ENCODE measurements around the gene THPO.

The THPO gene

DNA sequence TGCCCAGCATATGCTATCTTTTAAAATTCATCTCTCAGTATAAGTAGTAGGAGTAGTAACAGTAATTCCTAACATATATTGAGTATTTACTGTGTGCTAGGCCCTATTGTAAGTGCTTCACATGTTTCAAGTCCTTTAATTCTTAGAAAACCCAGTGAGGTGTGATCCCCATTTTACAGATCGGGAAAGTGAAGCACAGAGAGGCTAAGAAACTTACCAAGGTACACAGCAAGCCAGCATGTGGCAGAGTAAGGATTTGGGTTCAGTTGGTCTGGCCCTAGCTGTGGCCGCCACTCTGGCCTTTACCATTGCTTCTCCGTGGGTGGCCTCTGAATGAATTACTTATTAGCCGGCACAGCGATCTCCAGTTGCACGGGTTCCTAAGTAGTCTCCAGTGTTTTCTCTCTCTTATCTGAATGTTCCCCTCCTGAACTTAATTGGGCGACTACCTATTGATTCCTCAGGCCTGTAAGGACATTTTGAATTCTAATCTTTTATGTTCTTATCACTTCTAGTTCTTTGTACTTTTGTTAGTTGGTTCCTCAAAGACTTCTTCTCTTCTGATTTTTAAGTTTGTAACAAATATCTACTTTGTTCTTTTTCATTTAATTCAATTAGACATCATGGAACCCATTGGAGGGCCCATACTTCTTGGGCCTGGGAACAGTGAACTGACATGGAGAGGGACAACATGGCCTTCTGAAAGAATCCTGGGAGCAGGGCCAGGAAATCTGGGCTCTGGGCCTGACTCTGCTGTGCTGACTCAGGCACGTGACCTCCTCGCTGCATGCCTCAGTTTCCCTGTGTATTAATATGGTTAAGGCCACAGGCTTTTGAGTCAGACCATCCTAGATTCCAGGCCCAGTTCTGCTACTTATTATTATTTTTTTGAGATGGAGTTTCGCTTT, 28.2 kb downstream of the THPO start:
- H3K79me2 ChIP-seq = no peaks in the 10 kb centered on the region
- H3K27ac ChIP-seq = no peak overlapping the region
- TF ChIP-seq, protein P1, sequence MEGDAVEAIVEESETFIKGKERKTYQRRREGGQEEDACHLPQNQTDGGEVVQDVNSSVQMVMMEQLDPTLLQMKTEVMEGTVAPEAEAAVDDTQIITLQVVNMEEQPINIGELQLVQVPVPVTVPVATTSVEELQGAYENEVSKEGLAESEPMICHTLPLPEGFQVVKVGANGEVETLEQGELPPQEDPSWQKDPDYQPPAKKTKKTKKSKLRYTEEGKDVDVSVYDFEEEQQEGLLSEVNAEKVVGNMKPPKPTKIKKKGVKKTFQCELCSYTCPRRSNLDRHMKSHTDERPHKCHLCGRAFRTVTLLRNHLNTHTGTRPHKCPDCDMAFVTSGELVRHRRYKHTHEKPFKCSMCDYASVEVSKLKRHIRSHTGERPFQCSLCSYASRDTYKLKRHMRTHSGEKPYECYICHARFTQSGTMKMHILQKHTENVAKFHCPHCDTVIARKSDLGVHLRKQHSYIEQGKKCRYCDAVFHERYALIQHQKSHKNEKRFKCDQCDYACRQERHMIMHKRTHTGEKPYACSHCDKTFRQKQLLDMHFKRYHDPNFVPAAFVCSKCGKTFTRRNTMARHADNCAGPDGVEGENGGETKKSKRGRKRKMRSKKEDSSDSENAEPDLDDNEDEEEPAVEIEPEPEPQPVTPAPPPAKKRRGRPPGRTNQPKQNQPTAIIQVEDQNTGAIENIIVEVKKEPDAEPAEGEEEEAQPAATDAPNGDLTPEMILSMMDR (IDR thresholded peaks at IDR 0.05) = no peak
- no peaks in the 10 kb centered on the region for H3K9me3 ChIP-seq (ENCODE audit: control insufficient read depth, low read length)
- H3K9ac ChIP-seq = no peak overlapping the region
- no peaks in the 10 kb centered on the region for H3K27me3 ChIP-seq (ENCODE audit: control insufficient read depth, insufficient read depth, low read length)
- H3K4me1 ChIP-seq = peaks cover 14% of the 10 kb centered on the region
- H3K36me3 ChIP-seq (ENCODE audit: control insufficient read depth, insufficient read depth, low read length) = no peaks in the 10 kb centered on the region
- H3K4me2 ChIP-seq (ENCODE audit: low read length) = no peak overlapping the region
- no peak overlapping the region for H3K4me3 ChIP-seq (ENCODE audit: low read depth, low read length)
- no peak overlapping the region for H2AFZ ChIP-seq

DNA sequence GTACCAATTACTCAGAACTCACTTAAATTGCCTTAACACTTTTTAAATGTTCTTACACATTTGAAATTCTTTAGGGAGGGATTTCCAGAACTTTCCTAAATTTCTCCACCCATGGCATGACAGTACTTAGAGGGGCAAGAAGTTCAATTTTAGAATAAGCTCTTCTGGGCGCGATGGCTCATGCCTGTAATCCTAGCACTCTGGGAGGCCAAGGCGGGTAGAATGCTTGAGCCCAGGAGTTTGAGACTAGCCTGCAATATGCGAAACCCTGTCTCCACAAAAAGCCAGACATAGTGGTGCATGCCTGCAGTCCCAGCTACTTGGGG, 30.0 kb downstream of the THPO start:
- Histone ChIP-seq H3K9me3 (ENCODE audit: control insufficient read depth, low read length) (no peaks in the 10 kb centered on the region), H3K4me2 (ENCODE audit: low read length) (no peak overlapping the region), H3K27me3 (ENCODE audit: control insufficient read depth, insufficient read depth, low read length) (no peaks in the 10 kb centered on the region), H3K79me2 (peaks cover 6% of the 10 kb centered on the region), H3K36me3 (ENCODE audit: control insufficient read depth, insufficient read depth, low read length) (no peaks in the 10 kb centered on the region), H3K27ac (peak overlapping the region; percentile 26), H2AFZ (no peak overlapping the region), H3K4me3 (ENCODE audit: low read depth, low read length) (peak overlapping the region; percentile 7), H3K4me1 (peaks cover 14% of the 10 kb centered on the region), H3K9ac (no peak overlapping the region)
- TF ChIP-seq, protein P1 (IDR thresholded peaks at IDR 0.05) = no peak

DNA sequence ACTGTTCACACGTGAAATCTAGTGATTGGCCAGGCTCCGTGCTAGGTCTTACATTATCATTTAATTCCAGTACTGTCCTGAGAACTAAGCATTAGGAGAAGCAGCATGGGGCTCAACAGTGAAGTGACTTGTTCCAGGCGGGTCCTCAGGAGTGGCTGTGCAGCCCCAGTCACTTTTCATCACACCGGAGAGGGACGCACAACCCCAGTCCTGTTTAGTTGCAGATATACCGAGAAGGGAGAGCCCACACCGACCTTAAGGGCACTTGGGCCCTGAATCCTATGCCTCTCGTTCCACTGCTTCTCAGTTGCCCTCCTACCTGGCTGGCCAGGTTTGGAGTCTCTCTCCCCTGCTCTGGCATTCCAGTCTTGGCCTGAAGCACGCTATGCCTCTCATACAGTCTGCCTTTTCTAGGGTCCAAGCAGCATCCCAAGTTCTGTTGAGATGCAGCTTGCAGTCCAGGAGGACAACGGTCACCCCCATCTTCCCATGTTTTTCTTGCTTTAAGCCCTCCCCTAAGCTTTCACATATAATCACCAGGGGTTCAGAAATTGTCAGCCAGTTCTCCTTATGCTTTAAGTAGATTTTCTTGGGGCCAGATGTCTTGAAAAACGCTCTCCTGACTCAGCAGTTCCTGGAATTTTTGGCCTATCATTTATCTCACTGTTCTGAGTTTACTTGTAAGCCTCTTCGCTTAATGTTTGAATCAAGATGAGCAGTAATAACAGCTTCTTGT, 30.5 kb downstream of the THPO start:
- H3K4me2 ChIP-seq (ENCODE audit: low read length) = no peak overlapping the region
- peak overlapping the region; percentile 7 for H3K4me3 ChIP-seq (ENCODE audit: low read depth, low read length)
- no peaks in the 10 kb centered on the region for H3K36me3 ChIP-seq (ENCODE audit: control insufficient read depth, insufficient read depth, low read length)
- no peaks in the 10 kb centered on the region for H3K9me3 ChIP-seq (ENCODE audit: control insufficient read depth, low read length)
- peaks cover 14% of the 10 kb centered on the region for H3K4me1 ChIP-seq
- no peak overlapping the region for H3K9ac ChIP-seq
- TF ChIP-seq, protein P1 (IDR thresholded peaks at IDR 0.05) = no peak
- H3K27me3 ChIP-seq (ENCODE audit: control insufficient read depth, insufficient read depth, low read length) = no peaks in the 10 kb centered on the region
- H2AFZ ChIP-seq = no peak overlapping the region
- peaks cover 10% of the 10 kb centered on the region for H3K79me2 ChIP-seq
- H3K27ac ChIP-seq = peak overlapping the region; percentile 26

DNA sequence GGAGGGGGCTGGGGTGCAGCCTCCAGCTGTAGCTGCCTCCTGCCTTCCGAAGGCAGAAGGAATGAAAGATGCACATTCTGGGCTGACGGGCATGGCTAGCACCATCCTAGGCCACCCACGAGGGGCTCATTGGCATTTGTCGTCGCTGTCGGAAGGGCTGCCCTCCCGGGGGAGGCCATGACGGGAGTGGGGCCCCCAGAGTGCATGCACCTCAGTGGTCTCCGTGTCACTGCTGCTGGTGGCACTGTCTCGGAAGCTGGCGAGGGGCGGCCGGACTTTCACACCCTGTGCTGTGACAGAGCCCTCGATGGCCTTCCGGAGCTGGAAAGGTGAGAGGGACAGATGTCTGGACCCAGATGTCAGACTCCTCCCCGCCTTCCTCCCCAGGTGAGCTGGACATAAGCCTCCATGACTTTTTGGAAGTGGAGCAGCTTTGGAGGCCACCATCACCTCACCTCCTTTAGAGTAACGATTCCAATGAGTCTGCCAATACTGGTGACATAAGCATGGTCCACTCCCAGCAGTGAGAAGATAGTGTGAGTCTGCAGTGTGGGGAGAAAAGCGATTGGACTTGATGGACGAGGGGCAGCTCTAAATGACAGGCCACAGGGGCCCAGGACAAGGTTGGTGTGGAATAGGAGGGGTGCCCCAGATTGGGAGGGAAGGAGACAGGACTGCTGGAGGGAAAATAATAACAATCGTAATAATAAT, 31.4 kb downstream of the THPO start:
- H3K79me2 ChIP-seq = peaks cover 16% of the 10 kb centered on the region

More for the DNA sequence above, 31.4 kb downstream of the THPO start:
- no peaks in the 10 kb centered on the region for H3K27me3 ChIP-seq (ENCODE audit: control insufficient read depth, insufficient read depth, low read length)
- no peak overlapping the region for H3K27ac ChIP-seq
- H2AFZ ChIP-seq = no peak overlapping the region
- H3K4me2 ChIP-seq (ENCODE audit: low read length) = no peak overlapping the region
- peaks cover 14% of the 10 kb centered on the region for H3K4me1 ChIP-seq
- no peak overlapping the region for H3K4me3 ChIP-seq (ENCODE audit: low read depth, low read length)
- no peaks in the 10 kb centered on the region for H3K36me3 ChIP-seq (ENCODE audit: control insufficient read depth, insufficient read depth, low read length)
- H3K9ac ChIP-seq = no peak overlapping the region
- H3K9me3 ChIP-seq (ENCODE audit: control insufficient read depth, low read length) = no peaks in the 10 kb centered on the region
- TF ChIP-seq, protein P1 (IDR thresholded peaks at IDR 0.05) = no peak
